ENCODE data around the gene MIS18A.

- TF ChIP-seq, protein P1, sequence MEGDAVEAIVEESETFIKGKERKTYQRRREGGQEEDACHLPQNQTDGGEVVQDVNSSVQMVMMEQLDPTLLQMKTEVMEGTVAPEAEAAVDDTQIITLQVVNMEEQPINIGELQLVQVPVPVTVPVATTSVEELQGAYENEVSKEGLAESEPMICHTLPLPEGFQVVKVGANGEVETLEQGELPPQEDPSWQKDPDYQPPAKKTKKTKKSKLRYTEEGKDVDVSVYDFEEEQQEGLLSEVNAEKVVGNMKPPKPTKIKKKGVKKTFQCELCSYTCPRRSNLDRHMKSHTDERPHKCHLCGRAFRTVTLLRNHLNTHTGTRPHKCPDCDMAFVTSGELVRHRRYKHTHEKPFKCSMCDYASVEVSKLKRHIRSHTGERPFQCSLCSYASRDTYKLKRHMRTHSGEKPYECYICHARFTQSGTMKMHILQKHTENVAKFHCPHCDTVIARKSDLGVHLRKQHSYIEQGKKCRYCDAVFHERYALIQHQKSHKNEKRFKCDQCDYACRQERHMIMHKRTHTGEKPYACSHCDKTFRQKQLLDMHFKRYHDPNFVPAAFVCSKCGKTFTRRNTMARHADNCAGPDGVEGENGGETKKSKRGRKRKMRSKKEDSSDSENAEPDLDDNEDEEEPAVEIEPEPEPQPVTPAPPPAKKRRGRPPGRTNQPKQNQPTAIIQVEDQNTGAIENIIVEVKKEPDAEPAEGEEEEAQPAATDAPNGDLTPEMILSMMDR (IDR thresholded peaks at IDR 0.05): no peak
- no peak for TF ChIP-seq POLR2A (IDR thresholded peaks at IDR 0.05)
These were observed 40.8 kb downstream of the MIS18A start for GRCh38 chr21:32238063-32238462.

Measured in adrenal gland (tissue), 5 donors.